Hematopoietic multipotent progenitor cell (in vitro differentiated cells): Measurements from ENCODE around the gene ADAMTSL1. TPM values are rescaled to one million over a fixed set of nuclear protein-coding genes. Genes with fewer than 3 reads are reported as not detected.

Experiments
- DNase-seq, 3 donors: peaks; one replicate each; pipeline ENCODE4 v3.0.0-alpha.2; 2011 to 2015; ENCODE audit warnings: low read depth in 2 of 3, low spot score in 2 of 3
- total RNA-seq: library from RNA; depleted of rRNA; stranded (reverse); fragments of >200 nt; gene quantifications from one replicate; pipeline ENCODE4 v1.2.3, GENCODE V29; 2012

The ADAMTSL1 gene
- total RNA-seq, 1 donor = under 0.01 TPM

- DNase-seq = no peak
These were observed 248.9 kb downstream of the ADAMTSL1 start for GRCh38 chr9:18722882-18723281.

GRCh38 chr9:18723366-18723765 lies 249.4 kb downstream of the ADAMTSL1 start:
- DNase-seq = no peak

- no peak for DNase-seq
These were observed 252.6 kb downstream of the ADAMTSL1 start for GRCh38 chr9:18726546-18726945.

GRCh38 chr9:18727904-18728303 lies 254.0 kb downstream of the ADAMTSL1 start:
- no peak for DNase-seq

- DNase-seq = no peak
These were observed 254.7 kb downstream of the ADAMTSL1 start for GRCh38 chr9:18728642-18729041.

- no peak for DNase-seq
These were observed 256.3 kb downstream of the ADAMTSL1 start for GRCh38 chr9:18730241-18730640.

- DNase-seq = no peak
These were observed 265.2 kb downstream of the ADAMTSL1 start for GRCh38 chr9:18739127-18739526.

- DNase-seq = no peak
These were observed 265.8 kb downstream of the ADAMTSL1 start for GRCh38 chr9:18739641-18740318.

- DNase-seq = no peak
These were observed 267.4 kb downstream of the ADAMTSL1 start for GRCh38 chr9:18741359-18741758.

GRCh38 chr9:18741945-18742344 lies 268.0 kb downstream of the ADAMTSL1 start:
- DNase-seq = no peak

GRCh38 chr9:18743421-18743820 lies 269.5 kb downstream of the ADAMTSL1 start:
- no peak for DNase-seq

- no peak for DNase-seq
These were observed 270.0 kb downstream of the ADAMTSL1 start for GRCh38 chr9:18743971-18744370.

- no peak for DNase-seq
These were observed 271.8 kb downstream of the ADAMTSL1 start for GRCh38 chr9:18745710-18746109.

- DNase-seq = no peak
These were observed 272.7 kb downstream of the ADAMTSL1 start for GRCh38 chr9:18746631-18747030.

- no peak for DNase-seq
These were observed 273.6 kb downstream of the ADAMTSL1 start for GRCh38 chr9:18747595-18747994.

GRCh38 chr9:18748251-18748701 lies 274.3 kb downstream of the ADAMTSL1 start:
- no peak for DNase-seq

- DNase-seq = no peak
These were observed 275.8 kb downstream of the ADAMTSL1 start for GRCh38 chr9:18749711-18750110.

GRCh38 chr9:18753904-18754303 lies 280.0 kb downstream of the ADAMTSL1 start:
- no peak for DNase-seq

- DNase-seq = no peak
These were observed 280.6 kb downstream of the ADAMTSL1 start for GRCh38 chr9:18754537-18754936.

GRCh38 chr9:18755263-18755662 lies 281.3 kb downstream of the ADAMTSL1 start:
- no peak for DNase-seq

- DNase-seq = no peak
These were observed 282.8 kb downstream of the ADAMTSL1 start for GRCh38 chr9:18756712-18757125.

GRCh38 chr9:18759827-18760226 lies 285.9 kb downstream of the ADAMTSL1 start:
- DNase-seq = no peak

GRCh38 chr9:18761742-18762300 lies 287.9 kb downstream of the ADAMTSL1 start:
- DNase-seq = no peak
